HG03280 (cell line): Measurements from ENCODE around the gene APOL1.
"Not testable (repeated sequence)": the region's sequence is repeated elsewhere in the genome, so short reads cannot be mapped to it uniquely, and the experiment has no call there.

Experiments
- ATAC-seq: cut with Tn5 transposase; IDR thresholded peaks from one replicate; pipeline ENCODE4 v1.9.1; 2021; ENCODE audit warnings: mild to moderate bottlenecking, moderate library complexity; ENCODE audit not compliant: unreplicated experiment

Gene APOL1

DNA sequence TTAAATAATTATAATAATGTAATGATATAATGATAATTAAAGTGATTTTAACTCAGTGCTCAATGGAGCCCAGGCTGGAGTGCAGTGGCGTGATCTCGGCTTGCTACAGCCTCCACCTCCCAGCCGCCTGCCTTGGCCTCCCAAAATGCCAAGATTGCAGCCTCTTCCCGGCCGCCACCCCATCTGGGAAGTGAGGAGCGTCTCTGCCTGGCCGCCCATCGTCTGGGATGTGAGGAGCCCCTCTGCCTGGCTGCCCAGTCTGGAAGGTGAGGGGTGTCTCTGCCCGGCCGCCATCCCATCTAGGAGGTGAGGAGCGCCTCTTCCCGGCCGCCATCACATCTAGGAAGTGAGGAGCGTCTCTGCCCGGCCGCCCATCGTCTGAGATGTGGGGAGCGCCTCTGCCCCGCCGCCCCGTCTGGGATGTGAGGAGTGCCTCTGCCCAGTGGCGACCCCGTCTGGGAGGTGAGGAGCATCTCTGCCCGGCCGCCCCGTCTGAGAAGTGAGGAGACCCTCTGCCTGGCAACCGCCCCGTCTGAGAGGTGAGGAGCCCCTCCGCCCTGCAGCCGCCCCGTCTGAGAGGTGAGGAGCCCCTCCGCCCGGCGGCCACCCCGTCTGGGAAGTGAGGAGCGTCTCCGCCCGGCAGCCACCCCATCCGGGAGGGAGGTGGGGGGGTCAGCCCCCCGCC is 37.6 kb downstream of the APOL1 start:
- ATAC-seq, result not testable (repeated sequence)

DNA sequence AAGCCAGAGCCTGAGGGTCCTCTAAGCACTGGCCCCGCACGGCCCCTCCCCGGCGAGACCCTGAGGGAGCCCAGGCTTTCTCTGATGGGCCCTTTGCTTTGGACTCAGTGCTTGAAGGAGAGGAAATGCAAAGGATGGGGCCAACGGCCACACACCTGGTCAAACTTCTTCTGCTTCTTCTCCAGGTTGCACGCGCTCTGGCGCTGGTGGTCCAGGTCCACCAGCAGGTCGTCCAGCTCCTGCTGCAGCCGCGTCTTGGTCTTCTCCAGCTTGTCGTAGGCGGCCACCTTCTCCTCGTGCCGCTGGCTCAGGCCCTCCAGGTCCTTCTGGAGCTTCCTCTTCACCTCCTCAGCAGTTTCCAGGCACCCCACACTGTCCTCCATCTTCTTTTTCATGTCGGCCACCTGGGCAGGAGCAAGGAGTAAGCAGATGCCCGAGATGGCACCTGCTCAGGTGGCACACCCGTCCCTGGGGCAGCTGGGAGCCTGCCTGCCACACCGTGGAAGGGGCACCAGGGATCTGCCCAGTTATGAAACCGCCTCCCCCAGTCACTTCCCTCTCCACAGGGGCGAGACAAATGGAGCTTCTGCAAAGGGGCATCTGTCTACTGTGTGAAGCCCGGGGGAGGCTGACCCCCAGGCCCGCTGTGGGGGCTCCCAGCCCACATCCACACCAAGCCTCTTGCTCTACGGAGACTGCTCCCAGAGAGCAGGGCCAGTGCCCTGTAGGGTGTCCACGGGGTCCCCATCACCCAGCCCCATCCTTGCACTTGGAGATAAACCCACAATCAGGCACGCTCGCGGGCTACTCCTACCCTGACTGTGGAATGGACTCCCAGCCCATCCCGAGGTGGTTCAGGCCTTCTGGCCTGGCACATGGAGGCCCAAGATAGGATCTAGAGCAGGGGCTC is 39.2 kb downstream of the APOL1 start:
- ATAC-seq, result no peak

DNA sequence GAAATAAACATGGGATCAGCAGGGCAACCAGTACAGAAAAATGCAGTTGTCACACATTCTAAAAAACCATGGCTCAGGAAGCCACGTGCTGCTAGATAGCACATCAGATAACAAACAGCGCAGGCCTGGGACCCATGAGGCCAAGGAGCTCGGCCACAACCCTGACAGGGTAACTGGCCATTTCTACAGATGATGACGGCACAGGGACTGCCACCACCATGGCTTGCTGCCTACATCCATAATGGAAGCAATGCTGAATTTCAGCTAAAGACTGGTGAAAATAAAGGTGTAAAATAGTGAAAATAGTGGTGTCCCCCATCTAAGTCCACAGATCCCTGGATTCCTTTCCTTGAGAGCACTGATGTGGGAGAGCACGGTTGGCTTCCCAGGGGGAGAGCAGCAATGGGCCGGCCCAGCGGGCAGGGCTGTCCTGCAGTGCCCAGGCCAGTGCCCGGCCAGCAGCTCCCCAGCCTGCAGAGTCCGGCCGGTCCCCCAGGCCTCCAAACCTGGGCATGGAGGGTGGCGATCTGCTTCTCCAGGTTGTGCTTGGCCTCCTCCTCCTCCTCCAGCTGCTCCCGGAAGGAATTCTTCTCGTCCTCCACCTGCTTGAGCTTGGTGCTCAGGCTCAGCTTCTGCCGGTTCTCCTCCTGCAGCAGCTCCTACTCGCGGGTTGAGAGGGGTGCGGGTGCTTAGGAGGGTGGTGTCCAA is 40.0 kb downstream of the APOL1 start:
- ATAC-seq, result no peak

DNA sequence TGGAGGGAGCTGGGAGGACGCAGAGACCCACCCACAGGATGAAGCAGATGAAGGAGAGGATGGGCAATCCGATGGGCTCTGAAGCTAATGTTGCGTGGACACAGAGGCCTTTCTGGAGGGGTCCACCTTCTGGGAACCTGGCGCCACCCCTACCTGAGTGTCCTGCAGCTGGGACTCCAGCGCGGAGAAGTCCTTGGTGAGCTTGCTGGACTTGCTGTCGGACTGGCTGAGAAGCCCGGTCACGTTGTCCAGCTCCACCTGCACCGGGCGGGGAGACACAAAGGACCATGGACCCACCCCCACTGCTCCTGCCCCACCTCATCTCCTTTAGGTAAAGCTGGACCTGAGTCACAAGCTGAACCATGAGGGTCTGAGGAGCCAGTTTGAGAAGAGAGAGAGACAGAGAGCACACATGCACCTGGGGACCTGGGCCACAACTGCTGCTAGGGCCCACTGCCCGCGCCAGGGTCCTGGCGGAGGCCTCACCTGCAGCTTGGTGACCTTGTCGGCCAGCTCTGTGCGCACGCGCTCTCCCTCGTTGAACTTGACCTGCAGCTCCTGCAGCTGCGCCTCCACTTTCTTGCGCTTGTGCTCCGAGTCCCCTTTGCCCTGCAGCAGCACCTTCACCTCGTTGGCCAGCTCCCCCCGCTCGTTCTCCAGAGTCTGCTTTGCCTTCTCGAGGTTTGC is 40.8 kb downstream of the APOL1 start:
- ATAC-seq, result no peak

DNA sequence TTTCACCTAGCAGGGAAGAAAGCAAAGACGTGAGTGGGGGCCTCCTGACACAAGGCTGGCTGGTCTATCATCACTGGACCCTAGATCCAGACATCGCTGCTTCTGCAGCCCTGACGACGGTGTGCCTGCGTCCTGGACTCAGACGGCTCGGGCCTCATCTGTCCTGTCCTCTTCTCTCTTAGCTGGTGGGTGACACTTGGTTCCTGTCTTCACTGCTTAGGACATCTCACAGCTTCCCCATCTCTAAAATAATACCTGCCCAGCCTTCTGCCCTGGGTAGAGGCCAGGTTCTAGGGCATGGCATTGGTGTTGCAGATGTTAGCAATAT is 41.3 kb downstream of the APOL1 start:
- no peak for ATAC-seq

DNA sequence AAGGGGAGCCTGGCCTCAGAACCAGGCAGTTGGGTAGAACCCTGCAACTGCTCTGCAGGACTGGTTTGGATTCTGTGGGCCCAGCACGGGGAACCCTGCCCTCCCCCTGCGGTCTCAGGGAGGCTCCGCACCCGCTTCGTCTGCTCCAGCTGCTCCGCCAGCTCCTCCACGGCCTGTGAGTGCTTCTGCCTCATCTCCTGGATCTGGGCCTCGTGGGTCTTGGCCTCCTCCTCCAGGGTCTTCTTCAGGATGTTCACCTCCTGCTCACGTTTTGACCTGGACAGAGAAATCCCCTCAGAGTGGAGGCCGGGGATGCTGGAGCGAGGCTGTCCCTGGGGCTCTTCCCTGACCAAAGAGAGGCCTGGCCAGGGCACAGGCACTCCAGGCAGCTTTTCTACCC is 41.9 kb downstream of the APOL1 start:
- ATAC-seq, result no peak

DNA sequence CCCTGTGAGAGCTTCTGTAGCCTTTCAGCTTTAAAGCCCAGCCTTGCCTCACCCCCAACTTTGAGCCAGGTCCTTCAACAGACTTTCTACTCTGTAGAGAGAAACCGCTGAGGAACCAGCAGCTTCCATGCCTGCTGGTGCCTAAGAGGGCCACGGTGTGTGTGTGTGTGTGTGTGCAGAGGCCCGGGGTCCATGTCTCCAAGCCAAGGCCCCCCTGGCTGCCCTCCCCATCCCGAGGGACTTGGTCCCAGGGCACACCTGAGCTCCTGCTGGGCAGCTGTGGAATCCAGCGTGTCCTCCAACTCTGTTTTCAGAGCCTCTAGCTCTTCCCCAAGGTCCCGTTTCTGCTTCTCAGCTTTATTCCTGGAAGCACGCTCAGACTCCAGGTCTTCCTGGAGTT is 42.3 kb downstream of the APOL1 start:
- no peak for ATAC-seq

DNA sequence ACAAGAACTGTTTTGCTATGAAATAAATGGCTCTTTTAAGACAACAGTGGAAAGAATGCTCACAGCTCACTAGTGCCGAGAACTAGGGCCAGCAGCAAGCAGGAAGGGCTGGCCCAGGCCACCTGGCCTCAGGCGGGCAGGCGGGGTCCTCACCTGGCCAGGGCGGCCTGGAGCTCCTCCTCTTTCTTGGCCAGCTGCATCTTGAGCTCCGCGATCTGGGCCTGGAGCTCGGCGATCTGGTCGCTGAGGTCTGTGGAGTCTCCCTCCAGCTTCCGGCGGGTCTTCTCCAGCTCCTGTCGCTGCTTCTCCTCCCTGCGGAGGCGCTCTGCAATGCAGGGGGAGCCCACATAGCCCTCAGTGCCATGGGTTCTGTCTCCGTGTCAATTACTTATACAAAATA is 43.8 kb downstream of the APOL1 start:
- no peak for ATAC-seq

DNA sequence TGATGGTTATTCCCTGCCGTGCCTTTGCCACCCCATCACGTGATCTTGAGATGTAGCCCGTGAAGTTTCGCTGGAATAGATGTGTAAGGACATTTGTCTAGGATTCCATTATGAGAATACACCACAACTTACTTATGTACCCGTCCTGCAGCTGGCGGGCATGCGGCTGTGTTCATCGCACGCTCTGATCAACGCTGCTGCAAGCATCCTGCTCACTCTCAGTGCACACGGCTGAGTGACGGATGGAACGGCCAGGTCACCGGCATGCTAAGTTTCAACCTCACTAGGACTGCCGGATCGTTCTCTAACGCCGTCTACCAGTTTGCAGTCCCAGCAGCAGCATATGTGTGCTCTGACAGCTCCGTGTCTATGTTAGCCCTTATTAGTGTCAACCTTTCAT is 44.6 kb downstream of the APOL1 start:
- no peak for ATAC-seq

DNA sequence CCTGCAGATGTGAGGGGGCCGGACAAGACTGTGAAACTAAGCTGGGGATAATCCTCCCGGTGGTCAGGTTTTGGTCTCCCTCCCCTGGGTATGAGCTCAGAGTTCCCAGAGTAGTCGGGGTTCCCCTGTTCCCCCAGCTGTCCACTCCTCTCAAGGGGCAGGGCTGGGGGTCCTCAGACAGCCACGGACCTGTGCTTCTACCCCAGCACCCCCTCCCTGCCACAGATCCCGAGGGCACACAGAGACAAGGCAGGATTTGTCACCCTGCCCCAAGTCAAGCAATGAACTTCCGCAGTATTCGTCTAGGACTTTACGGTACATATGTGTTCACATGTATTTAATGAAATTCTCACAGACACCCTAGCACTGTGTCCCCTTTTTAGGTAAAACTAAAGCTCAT is 45.2 kb downstream of the APOL1 start:
- ATAC-seq, result no peak

DNA sequence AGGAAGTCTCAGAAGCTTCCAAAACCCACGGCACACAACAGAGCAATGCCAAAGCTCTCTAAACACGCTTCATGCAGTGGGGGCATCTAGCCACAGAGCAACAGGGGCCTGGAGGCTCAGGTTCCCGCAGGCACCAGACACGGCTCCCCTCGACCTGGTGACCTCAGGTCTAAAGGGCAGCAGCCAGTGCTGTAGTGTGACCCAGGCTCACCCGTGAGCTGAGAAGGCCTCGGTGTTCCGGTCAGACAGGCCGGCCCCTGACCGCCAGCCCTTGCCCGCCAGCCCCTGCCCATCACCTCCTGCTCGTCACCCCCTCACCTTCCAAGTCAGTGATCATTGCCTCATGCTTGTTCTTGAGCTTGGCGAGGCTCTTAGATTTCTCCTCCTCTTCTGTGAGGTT is 45.7 kb downstream of the APOL1 start:
- no peak for ATAC-seq

DNA sequence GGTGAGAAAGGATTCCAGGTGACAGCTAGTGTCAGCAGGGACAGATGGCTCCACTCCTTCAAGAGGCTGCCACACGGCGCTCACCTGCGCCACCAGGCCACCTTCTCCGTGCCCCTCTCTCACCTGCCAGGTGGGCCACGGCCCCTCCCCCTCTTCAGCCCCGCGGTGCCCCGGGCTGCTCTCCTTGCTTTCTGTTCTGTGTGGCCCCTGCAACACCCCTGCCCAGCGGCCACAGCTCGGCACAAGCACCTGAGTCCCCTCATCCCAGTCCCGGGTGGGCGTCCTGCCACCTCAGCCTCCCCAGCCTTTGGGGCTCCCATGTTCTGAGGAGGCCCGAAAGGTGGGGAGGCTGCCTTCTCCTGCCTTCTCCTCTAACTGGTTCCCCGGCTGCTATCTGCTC is 46.4 kb downstream of the APOL1 start:
- no peak for ATAC-seq

DNA sequence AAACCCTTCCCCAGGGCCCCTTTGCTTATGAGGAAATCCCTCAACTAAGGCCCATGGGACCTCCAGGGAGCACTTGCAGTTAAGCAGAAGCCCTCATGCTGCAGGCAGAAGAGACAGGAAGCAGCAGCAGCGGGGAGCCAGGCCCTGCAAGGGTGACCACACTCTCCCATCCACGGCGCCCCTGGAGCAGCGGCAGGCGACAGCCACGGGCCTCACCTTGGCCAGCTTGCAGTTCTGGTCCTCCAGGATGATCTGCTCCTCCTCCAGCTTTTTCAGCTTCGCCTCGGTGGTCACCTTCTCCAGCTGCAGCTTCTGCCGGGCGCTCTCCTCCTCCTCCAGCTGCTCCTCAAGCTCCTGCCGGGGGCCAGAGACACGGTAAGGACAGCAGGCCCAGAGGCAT is 47.0 kb downstream of the APOL1 start:
- ATAC-seq, result no peak

DNA sequence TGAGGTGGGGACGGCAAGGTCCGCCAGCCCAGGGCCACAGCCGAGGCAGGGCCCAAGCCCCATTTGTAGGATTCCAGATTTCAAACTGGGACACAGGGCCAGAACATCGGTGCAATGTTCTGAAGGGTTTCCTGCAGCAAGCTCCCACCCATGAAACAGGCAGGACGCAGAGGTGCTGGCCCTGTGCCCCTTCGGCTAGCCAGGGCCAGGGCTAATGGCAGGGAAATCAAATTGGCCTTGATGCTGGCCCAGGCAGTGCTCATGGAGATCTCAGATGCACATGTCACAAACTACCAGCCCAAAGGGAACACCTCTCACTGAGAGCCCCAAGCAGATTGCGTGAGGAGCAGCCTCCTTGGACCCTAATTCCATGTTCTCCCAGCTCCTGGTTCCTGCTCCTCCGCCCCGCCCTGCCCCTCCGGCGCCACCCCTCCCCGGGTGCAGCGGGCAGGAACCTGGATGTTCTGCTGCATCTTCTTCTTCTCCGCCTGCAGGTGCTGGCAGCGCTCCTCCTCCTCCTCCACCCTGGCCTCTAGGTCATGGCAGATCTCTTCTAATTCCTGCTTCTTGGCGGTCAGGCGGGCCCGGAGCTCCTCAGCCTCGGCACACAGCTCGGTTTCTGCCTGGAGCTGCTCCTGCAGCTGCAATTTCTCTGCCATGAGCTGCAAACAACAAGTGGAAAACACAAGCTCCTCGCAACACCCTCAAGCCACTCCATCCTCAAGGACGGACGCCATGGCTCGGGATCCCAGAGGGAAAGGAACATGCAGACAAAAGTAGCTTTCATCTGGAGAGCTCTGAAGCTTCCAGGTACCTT is 47.7 kb downstream of the APOL1 start:
- ATAC-seq, result no peak

DNA sequence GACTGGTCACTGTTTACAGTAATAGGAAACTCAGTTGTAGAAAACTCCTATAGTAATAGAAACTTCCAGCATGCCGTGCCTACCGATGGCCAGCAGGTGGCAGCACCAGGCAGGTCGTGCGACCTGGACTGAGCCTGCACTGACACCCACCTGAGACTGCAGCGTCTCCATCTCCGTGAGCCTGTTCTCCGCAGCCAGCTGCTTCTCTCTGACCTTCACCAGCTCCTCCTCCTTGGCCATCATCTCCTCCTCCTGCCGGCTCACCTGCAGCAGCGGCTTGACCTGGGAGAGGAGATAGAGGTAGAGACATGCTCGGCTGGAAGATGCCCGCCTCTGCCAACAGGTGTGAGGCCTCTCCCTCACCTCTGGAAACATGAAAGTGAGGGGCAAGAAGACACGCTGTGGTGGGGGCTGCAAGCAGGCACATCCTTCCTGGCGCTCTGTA is 48.5 kb downstream of the APOL1 start:
- ATAC-seq, result peak; percentile 51

DNA sequence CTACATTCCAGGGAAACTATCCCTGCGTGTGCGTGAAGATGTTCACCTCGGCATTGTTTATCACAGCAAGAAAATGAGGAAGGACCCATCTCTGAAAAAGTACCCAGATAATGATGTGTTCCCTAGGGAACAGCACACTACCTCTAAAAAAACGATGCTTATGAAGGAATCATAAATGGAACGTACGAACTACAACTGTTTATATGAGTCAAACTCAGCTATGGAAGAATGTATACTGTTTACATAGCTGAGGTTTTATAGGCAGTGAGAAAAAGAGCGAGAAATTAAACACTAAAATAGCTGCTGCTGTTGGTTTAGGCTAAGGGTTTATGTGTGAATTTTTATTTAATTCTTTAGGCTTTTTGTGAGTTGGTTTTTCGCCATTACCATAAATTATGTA is 48.9 kb downstream of the APOL1 start:
- no peak for ATAC-seq

DNA sequence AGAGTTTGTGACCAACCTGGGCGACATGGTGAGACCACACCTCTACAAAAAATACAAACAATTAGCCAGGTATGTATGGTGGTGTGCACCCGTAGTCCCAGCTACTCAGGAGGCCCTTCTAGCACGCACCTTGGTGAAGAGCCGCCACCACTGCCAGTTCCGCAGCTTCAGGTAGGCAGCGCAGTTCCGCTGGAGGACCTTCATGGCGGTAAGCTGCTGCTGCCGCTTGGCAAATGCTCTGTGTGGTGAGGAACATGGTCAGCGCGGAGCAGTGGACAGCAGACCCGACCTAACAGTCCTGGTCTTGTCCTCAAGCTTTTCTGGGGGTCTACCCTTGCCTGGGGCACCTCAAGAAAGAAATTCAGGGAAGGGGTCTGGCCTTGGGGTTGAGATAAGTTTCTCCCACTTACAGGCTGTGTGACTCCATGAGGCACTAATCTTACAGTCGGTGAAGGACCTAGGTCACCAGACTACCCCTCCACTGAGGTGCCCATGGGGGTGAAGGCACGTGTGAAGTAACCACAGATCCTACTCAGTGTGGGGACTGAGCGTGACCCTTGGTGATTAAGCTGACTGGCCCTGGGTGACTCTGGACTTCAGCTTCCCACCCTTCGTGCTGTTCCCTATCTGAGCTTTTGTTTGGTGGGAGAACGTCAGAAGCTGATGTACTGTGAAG is 49.6 kb downstream of the APOL1 start:
- no peak for ATAC-seq

DNA sequence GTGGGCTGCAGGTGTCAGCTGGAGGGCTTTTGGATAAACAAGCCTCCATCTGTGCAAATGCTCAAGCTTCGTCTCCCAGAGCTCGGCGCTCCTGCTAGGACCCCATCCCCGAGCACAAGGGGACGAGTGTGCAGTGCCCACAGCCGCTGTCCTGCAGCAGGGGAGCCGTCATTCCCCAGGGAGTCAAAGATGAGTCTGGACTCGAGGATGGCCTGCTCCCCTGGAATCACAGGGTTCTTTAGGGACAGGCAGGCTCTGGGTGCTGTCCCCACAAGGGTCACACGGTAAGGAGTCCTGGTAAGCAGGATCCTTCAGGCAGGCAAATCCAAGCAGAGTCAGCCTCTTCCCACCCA is 50.2 kb downstream of the APOL1 start:
- ATAC-seq, result no peak

DNA sequence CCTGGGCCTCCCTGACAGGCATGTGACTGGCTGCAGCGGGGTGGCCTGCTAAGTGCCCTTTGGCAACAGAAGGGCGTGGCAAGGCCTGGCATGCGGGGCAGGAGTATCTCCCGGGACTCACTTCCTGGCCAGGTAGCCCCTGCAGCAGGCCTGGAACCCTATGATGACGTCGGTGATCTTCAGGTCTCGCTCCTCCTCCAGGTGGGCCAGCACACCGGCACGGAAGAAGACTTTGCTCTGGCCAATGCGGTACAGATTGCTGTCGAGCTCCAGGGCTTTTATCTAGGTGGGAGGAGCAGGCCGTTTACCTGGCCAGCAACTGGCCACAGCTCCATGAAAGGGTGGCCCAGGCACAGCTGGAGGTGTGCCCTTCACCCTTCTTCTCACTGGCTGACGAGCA is 50.9 kb downstream of the APOL1 start:
- ATAC-seq, result no peak

DNA sequence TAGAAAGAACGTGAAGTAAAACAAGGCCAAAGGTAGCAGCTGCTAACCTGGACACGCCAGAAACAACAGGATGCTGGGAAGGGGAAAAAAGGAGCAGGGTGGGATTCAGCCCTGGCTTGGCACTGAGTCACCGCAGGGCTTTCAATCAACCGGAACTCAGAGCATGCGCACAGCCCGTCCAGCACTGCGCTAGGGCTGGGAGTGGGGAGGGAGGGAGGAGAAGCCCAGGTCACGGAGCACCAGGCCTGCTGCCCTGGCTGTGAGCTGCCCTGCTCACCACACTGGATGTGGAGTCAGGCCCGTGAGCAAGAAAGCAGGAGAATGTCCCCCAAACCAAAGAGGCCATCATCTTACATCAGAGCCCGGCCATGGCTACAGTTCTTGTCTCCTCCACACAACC is 51.5 kb downstream of the APOL1 start:
- no peak for ATAC-seq
